Panc1 (cell line): ENCODE measurements around the gene USP6NL. TPM values are rescaled to one million over a fixed set of nuclear protein-coding genes. Genes with fewer than 3 reads are reported as not detected.

Source experiments
- ATAC-seq: fragments of 200-7000 bp; cut with Tn5 transposase; 2 replicates; pipeline ENCODE4 v1.9.1; 2020; ENCODE audit warnings: mild to moderate bottlenecking, moderate library complexity
- BruUV-seq: library from RNA; stranded (reverse); fragments of 400-500 nt; replicated peaks from 2 replicates; lab custom pipeline; 2021; lab: Mats Ljungman, UMichigan
- CTCF ChIA-PET: fragments of 300-600 bp; sonication (Branson Sonifier 250); formaldehyde crosslinking; loops from one replicate; lab custom pipeline; 2022; ENCODE audit warnings: antibody characterized with exemption; lab: Charles Lee
- POLR2A ChIA-PET: fragments of 300-600 bp; sonication (Branson Sonifier 250); formaldehyde crosslinking; loops from one replicate; lab custom pipeline; 2022; ENCODE audit warnings: antibody characterized with exemption; lab: Charles Lee
- DNase-seq: peaks from one replicate; pipeline ENCODE4 v3.0.0-alpha.2; 2010; ENCODE audit warnings: low read depth, low spot score
- H3K27ac ChIP-seq: 2 replicates; pipeline ENCODE4 v1.5.1; 2011; ENCODE audit warnings: mild to moderate bottlenecking, low read length, inconsistent platforms
- H3K27me3 ChIP-seq: fragments of 200-500 bp; sonication (Bioruptor generic); 2 replicates; pipeline ENCODE4 v1.6.0; 2014; ENCODE audit warnings: low read length, inconsistent platforms; ENCODE audit not compliant: control insufficient read depth, insufficient read depth
- H3K36me3 ChIP-seq: fragments of 200-500 bp; sonication (Bioruptor generic); 2 replicates; pipeline ENCODE4 v1.5.1; 2014; ENCODE audit warnings: inconsistent platforms, mild to moderate bottlenecking, low read length, moderate library complexity; ENCODE audit not compliant: control insufficient read depth, insufficient read depth
- H3K4me1 ChIP-seq: 2 replicates; pipeline ENCODE4 v1.5.1; 2011; ENCODE audit warnings: inconsistent platforms, mild to moderate bottlenecking, low read length, moderate library complexity; ENCODE audit not compliant: control insufficient read depth, insufficient read depth
- H3K4me3 ChIP-seq, 2 experiments: 2 replicates each; pipeline ENCODE4 v1.5.1; 2011 to 2012; ENCODE audit warnings: low read depth in 2 of 2, low read length in 2 of 2, mild to moderate bottlenecking in 2 of 2, inconsistent platforms in 1 of 2, moderate library complexity in 1 of 2
- H3K9me3 ChIP-seq: fragments of 200-500 bp; sonication (Bioruptor generic); 2 replicates; pipeline ENCODE4 v1.5.1; 2014; ENCODE audit warnings: low read depth, mild to moderate bottlenecking, inconsistent platforms, low read length, moderate library complexity; ENCODE audit not compliant: control insufficient read depth, insufficient read depth
- POLR2AphosphoS5 ChIP-seq: IDR thresholded peaks from 2 replicates; pipeline ENCODE4 v1.6.1; 2012; ENCODE audit warnings: mild to moderate bottlenecking, low read depth, low read length, moderate library complexity
- SIN3A ChIP-seq: IDR thresholded peaks from 2 replicates; pipeline ENCODE4 v1.6.1; 2012; ENCODE audit warnings: low read depth, mild to moderate bottlenecking, low read length, moderate library complexity, borderline replicate concordance; ENCODE audit not compliant: insufficient read depth
- TCF7L2 ChIP-seq: IDR thresholded peaks from 2 replicates; pipeline ENCODE4 v1.6.1; 2011; ENCODE audit warnings: mild to moderate bottlenecking, low read depth, low read length, inconsistent platforms
- in situ Hi-C: cut with HindIII; loops from 2 replicates; pipeline ENCODE4 v1.10.0; 2016; ENCODE audit warnings: low sequenced_read_pairs, low pct_unique_long_range_greater_than_20kb
- intact Hi-C: fragments of 100-400 bp; cut with micrococcal nuclease; formaldehyde crosslinking; loops from one replicate; pipeline ENCODE4 v1.10.0; 2022; ENCODE audit not compliant: unreplicated experiment
- total RNA-seq: library from RNA; stranded (reverse); gene quantifications from one replicate; pipeline ENCODE4 v1.2.1, GENCODE V29; 2021; ENCODE audit not compliant: unreplicated experiment
- TF ChIP-seq, protein P1 (sequence below): fragments of 450-650 bp; IDR thresholded peaks from 2 replicates; pipeline ENCODE4 v1.5.1; 2017; ENCODE audit warnings: mild to moderate bottlenecking
- TF ChIP-seq, protein P2 (sequence below), 2 experiments: IDR thresholded peaks; 2 replicates each; pipeline ENCODE4 v1.6.1; 2011 to 2012; ENCODE audit warnings: low read depth in 2 of 2, control low read depth in 1 of 2, low read length in 1 of 2, mild to moderate bottlenecking in 1 of 2, moderate library complexity in 1 of 2; ENCODE audit not compliant: insufficient read depth in 1 of 2

Gene USP6NL
- total RNA-seq, 1 experiment from 2014 or later, result 13.9 TPM

DNA sequence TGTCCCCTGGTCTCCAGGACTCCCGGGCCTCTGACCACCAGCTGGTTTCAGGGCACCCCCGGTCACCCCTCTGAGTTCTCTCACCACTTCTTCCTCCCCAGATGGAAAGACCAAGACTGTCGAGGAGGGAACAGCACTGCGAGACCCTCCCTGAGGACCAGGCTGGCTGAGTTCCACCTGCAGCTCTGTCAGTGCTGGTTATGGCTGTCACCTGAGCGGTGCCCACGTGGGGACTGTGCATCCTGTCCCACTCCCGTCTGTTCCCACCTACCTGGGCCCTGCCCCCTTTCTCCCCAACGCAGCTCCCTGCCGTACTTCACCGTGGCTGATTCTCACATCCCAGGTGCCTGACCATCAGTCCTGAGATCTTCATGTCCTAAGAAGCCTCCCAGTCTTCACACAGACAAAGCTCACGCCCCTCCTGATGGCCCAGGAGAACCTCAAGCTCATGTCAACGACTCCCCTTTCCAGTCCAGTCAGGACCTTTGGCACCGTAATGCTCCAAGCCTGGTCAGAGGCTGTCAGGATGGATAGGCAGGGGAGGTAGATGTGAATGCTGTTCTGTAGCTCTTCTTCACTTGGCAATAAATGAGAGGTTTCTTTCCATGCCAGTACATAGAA lies 159.7 kb downstream of the USP6NL start:
- Histone ChIP-seq H3K4me1 (no peaks in the 10 kb centered on the region), H3K27me3 (no peaks in the 10 kb centered on the region; the same call in 1 of the 2 replicates), H3K9me3 (no peaks in the 10 kb centered on the region), H3K4me3 (no peak overlapping the region), H3K27ac (no peak overlapping the region), H3K36me3 (no peaks in the 10 kb centered on the region)
- TF ChIP-seq, protein P1, sequence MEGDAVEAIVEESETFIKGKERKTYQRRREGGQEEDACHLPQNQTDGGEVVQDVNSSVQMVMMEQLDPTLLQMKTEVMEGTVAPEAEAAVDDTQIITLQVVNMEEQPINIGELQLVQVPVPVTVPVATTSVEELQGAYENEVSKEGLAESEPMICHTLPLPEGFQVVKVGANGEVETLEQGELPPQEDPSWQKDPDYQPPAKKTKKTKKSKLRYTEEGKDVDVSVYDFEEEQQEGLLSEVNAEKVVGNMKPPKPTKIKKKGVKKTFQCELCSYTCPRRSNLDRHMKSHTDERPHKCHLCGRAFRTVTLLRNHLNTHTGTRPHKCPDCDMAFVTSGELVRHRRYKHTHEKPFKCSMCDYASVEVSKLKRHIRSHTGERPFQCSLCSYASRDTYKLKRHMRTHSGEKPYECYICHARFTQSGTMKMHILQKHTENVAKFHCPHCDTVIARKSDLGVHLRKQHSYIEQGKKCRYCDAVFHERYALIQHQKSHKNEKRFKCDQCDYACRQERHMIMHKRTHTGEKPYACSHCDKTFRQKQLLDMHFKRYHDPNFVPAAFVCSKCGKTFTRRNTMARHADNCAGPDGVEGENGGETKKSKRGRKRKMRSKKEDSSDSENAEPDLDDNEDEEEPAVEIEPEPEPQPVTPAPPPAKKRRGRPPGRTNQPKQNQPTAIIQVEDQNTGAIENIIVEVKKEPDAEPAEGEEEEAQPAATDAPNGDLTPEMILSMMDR, result no peak
- TF ChIP-seq, protein P2, sequence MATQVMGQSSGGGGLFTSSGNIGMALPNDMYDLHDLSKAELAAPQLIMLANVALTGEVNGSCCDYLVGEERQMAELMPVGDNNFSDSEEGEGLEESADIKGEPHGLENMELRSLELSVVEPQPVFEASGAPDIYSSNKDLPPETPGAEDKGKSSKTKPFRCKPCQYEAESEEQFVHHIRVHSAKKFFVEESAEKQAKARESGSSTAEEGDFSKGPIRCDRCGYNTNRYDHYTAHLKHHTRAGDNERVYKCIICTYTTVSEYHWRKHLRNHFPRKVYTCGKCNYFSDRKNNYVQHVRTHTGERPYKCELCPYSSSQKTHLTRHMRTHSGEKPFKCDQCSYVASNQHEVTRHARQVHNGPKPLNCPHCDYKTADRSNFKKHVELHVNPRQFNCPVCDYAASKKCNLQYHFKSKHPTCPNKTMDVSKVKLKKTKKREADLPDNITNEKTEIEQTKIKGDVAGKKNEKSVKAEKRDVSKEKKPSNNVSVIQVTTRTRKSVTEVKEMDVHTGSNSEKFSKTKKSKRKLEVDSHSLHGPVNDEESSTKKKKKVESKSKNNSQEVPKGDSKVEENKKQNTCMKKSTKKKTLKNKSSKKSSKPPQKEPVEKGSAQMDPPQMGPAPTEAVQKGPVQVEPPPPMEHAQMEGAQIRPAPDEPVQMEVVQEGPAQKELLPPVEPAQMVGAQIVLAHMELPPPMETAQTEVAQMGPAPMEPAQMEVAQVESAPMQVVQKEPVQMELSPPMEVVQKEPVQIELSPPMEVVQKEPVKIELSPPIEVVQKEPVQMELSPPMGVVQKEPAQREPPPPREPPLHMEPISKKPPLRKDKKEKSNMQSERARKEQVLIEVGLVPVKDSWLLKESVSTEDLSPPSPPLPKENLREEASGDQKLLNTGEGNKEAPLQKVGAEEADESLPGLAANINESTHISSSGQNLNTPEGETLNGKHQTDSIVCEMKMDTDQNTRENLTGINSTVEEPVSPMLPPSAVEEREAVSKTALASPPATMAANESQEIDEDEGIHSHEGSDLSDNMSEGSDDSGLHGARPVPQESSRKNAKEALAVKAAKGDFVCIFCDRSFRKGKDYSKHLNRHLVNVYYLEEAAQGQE (IDR thresholded peaks at IDR 0.05; ENCODE audit: insufficient read depth in 1 of 2, low read depth in 2 of 2, low read length in 1 of 2), result no peak
- TF ChIP-seq SIN3A (no peak), POLR2AphosphoS5 (no peak), TCF7L2 (no peak)
- ATAC-seq (no peak), DNase-seq (no peak)
- intact Hi-C loops, result no loop called here
- in situ Hi-C loops, result no loop called here
- ChIA-PET CTCF (no interaction called here), POLR2A (no interaction called here)
- no TSS peak for BruUV-seq

DNA sequence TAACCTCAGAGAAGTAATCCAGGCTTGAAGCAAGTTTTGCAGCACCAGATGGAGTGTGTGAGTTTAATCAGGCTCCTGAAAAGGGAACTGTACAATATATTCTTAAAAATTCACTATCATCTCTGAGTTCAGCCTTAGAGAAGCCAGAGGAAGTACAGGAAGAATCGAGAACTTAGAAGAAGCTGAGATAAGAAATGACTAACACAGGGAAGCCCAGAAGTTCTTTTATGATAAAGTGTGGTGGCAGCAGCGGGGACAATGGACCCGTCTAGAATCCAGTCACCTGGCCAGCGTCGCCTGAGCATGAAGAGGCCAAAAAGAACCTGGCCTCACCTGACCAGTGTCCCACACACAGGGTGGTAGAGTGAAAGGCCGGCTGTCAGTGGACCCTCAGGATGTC lies 161.0 kb downstream of the USP6NL start:
- POLR2A ChIA-PET, result no interaction called here
- in situ Hi-C loops (no loop called here), intact Hi-C loops (no loop called here)
- ATAC-seq (no peak), DNase-seq (no peak)
- no TSS peak for BruUV-seq
- no peaks in the 10 kb centered on the region for H3K36me3 ChIP-seq
- no peaks in the 10 kb centered on the region; the same call in 1 of the 2 replicates for H3K27me3 ChIP-seq
- no peaks in the 10 kb centered on the region for H3K4me1 ChIP-seq
- no peak overlapping the region for H3K4me3 ChIP-seq
- H3K27ac ChIP-seq, result no peak overlapping the region
- H3K9me3 ChIP-seq, result no peaks in the 10 kb centered on the region
- CTCF ChIA-PET, result no interaction called here
- no peak for TF ChIP-seq TCF7L2
- no peak for TF ChIP-seq POLR2AphosphoS5
- TF ChIP-seq, protein P2 (IDR thresholded peaks at IDR 0.05; ENCODE audit: insufficient read depth in 1 of 2, low read depth in 2 of 2, low read length in 1 of 2), result no peak
- TF ChIP-seq SIN3A, result no peak
- TF ChIP-seq, protein P1, result no peak
